ENCODE results near the gene MRPS18A.

The MRPS18A gene

GRCh38 chr6:43630980-43631619, 56.5 kb downstream of the MRPS18A start:
- Histone ChIP-seq H3K9me3 (ENCODE audit: control insufficient read depth, low read length) (no peaks in the 10 kb centered on the region), H3K4me3 (ENCODE audit: low read length) (no peak overlapping the region), H3K4me1 (ENCODE audit: control insufficient read depth, insufficient read depth, low read length) (peaks cover 29% of the 10 kb centered on the region), H3K9ac (ENCODE audit: low read length) (no peak overlapping the region), H3K36me3 (ENCODE audit: control insufficient read depth, insufficient read depth, low read length) (no peaks in the 10 kb centered on the region), H3K27me3 (ENCODE audit: control insufficient read depth, insufficient read depth, low read length) (no peaks in the 10 kb centered on the region)

- Histone ChIP-seq H3K4me1 (ENCODE audit: control insufficient read depth, insufficient read depth, low read length) (peaks cover 23% of the 10 kb centered on the region), H3K4me3 (ENCODE audit: low read length) (peak overlapping the region; percentile 89), H3K36me3 (ENCODE audit: control insufficient read depth, insufficient read depth, low read length) (peaks cover 10% of the 10 kb centered on the region), H3K9me3 (ENCODE audit: control insufficient read depth, low read length) (no peaks in the 10 kb centered on the region), H3K27me3 (ENCODE audit: control insufficient read depth, insufficient read depth, low read length) (no peaks in the 10 kb centered on the region), H3K9ac (ENCODE audit: low read length) (peak overlapping the region; percentile 91)
Measured at GRCh38 chr6:43629505-43630300, 57.9 kb downstream of the MRPS18A start.

DNA sequence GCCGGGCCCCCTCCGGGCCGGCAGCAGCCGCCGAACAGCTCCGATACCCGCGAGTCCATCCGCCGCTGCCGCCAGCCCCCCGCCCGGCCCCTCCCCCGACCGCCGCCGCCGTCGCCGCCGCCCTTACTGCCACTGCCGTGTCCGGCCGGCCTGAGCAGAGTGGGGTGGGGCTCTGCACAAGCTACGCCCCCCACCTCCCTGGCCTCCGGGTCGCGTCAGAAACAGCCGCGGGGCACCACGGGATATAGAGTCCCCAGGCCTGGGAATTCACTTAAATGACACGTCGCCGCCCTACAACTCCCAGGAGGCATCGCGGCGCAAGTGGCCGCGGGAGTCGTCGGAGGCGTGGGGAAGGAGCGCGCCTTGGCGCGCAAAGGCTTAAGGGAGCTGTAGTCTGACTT, 58.5 kb downstream of the MRPS18A start, which contains the start of gene GTPBP2:
Gene GTPBP2, minus strand, starts transcription at position 161 of the 401 bp plus-strand sequence. Its CDS starts 102 bp downstream, at position 59.
- Histone ChIP-seq H3K4me3 (ENCODE audit: low read length) (peak within 1 kb of the TSS; percentile 89), H3K27me3 (ENCODE audit: control insufficient read depth, insufficient read depth, low read length) (no peaks in the 10 kb centered on the region), H3K9me3 (ENCODE audit: control insufficient read depth, low read length) (no peaks in the 10 kb centered on the region), H3K36me3 (ENCODE audit: control insufficient read depth, insufficient read depth, low read length) (peaks cover 16% of the 10 kb centered on the region), H3K9ac (ENCODE audit: low read length) (peak within 1 kb of the TSS; percentile 93), H3K4me1 (ENCODE audit: control insufficient read depth, insufficient read depth, low read length) (peaks cover 23% of the 10 kb centered on the region)

DNA sequence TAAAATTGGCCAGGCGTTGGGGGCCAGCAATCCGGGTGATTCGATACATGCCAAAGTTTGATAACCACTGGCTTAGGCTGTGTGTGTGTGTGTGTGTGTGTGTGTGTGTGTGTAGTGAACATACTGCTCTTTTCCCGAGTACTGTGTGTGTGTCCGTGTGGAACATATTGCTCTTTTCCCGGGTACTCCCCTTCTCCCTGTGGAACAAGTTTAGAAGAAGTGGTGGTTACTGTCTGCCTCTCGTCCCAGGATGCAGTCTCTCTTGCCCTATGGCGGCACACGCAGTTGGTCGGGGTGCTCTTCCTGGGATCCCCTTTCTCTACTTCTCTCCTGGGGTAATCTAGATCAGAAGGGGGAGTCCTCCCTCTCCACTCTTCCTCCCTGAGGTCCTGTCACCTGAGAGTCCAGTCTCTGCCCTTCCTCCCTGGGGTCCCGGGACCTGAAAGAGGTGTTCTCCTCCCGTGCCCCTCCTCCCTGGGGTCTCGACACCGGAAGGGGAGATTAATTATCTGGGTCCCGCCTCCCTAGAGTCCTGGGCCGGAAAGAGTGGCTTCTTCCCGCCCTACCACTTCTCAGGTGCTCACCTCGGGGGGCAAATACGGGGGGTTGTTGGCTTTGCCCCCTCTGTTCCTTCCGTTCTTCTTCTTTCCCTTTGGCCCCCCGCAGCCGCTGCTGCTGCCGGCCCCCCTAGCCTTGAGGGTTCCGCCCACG, 59.0 kb downstream of the MRPS18A start:
- Histone ChIP-seq H3K4me1 (ENCODE audit: control insufficient read depth, insufficient read depth, low read length) (peaks cover 23% of the 10 kb centered on the region), H3K4me3 (ENCODE audit: low read length) (peak overlapping the region; percentile 57), H3K9ac (ENCODE audit: low read length) (peak overlapping the region; percentile 93), H3K9me3 (ENCODE audit: control insufficient read depth, low read length) (no peaks in the 10 kb centered on the region), H3K27me3 (ENCODE audit: control insufficient read depth, insufficient read depth, low read length) (no peaks in the 10 kb centered on the region), H3K36me3 (ENCODE audit: control insufficient read depth, insufficient read depth, low read length) (peaks cover 16% of the 10 kb centered on the region)

DNA sequence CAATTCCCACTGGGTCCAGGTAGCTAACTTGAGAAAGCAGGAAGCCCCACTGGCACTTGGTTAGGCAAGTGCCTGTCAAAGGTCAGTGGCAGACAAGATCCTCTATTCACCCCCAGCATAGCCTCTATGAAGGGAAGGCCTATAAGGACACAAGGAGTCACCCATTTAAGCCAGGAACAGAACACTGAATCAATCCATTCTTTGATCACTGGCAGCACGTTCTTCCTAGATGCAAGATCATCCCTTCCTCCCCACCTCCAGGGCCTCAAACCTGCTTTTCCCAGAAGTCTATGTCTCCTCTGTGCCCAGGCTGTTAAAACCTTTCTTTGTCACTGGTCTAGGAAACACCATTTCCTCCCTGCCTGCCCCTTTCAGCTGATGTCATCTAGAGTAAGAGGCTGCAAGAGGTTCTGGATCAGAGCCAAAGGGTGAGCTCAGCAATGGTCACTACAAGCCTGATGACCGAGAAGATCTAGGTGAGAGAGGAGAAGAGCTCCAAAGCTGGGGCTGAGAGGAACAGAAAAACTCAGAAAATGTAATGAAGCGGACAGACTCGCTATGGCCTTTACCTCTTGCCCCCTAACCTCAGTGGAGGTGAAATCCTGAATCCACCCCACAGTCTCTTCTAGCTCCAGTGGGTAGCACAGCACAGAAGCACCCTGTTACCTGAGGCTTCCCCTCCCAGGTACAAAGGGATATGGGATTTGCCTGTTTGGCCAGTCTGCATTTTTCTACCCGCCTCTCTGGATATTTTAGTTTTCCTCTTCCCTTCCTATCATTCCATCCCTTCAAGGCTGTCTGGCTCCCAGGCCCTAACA, 60.4 kb downstream of the MRPS18A start:
- H3K36me3 ChIP-seq (ENCODE audit: control insufficient read depth, insufficient read depth, low read length) = peaks cover 23% of the 10 kb centered on the region
- no peak overlapping the region for H3K4me3 ChIP-seq (ENCODE audit: low read length)
- peak overlapping the region; percentile 69 for H3K9ac ChIP-seq (ENCODE audit: low read length)

DNA sequence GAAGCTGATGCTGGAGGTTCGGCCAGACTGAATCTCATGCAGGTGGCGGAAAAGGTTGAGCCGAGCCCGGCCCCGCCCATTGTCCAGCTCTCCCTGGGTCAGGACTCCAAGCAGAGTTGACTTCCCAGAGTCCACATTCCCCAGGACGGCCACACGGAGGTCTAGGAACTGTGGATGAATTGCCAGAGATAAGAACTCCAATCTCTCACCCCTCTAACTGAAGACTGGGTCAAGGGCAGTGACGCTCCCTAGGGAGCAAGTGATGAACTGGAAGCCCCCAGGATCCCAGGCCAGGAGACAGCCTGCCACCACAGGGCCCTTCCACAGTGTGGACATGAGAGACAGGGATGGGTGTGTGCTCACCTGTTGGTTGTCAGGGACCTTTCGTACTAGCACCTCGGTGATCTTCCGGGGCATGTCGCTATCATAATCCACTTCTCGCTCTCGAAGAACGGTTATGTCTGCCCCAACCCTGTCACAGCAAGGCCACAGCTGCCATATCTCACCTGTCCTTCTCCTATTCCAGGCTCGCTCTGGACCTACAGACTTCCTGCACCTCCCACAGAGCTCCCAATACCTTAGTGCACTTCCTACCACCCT, 62.1 kb downstream of the MRPS18A start:
- H3K27me3 ChIP-seq (ENCODE audit: control insufficient read depth, insufficient read depth, low read length) = no peaks in the 10 kb centered on the region
- no peaks in the 10 kb centered on the region for H3K9me3 ChIP-seq (ENCODE audit: control insufficient read depth, low read length)
- H3K9ac ChIP-seq (ENCODE audit: low read length) = no peak overlapping the region
- H3K36me3 ChIP-seq (ENCODE audit: control insufficient read depth, insufficient read depth, low read length) = peaks cover 32% of the 10 kb centered on the region
- no peak overlapping the region for H3K4me3 ChIP-seq (ENCODE audit: low read length)
- peaks cover 16% of the 10 kb centered on the region for H3K4me1 ChIP-seq (ENCODE audit: control insufficient read depth, insufficient read depth, low read length)

More for the DNA sequence above, 60.4 kb downstream of the MRPS18A start:
- Histone ChIP-seq H3K9me3 (ENCODE audit: control insufficient read depth, low read length) (no peaks in the 10 kb centered on the region), H3K4me1 (ENCODE audit: control insufficient read depth, insufficient read depth, low read length) (peaks cover 20% of the 10 kb centered on the region), H3K27me3 (ENCODE audit: control insufficient read depth, insufficient read depth, low read length) (no peaks in the 10 kb centered on the region)

DNA sequence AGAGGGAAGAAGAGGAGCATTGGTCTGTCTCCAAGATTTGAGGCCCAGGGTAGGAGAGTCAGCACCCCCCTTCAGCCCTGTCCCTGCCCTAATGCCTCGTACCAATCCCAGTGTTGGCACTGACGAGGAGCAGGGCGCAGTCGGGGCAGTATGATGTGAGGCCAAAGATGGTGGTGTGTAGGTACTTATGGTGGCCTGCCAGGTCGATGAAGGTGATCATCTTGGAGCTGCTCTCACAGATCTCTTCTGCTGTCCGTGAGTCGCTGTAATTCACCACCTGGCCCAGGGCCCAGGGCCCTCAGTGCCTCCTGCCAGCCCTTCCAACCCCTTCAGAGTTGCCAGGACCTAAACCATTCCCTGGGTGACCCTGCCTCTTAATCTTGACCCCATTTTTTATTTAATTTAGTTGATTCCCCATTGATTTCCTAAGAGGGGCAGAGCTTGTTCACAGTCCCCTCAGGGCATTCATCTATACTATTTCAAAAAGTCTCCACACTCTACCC, 62.8 kb downstream of the MRPS18A start:
- no peak overlapping the region for H3K9ac ChIP-seq (ENCODE audit: low read length)
- peaks cover 32% of the 10 kb centered on the region for H3K36me3 ChIP-seq (ENCODE audit: control insufficient read depth, insufficient read depth, low read length)
- H3K4me1 ChIP-seq (ENCODE audit: control insufficient read depth, insufficient read depth, low read length) = peaks cover 16% of the 10 kb centered on the region
- no peak overlapping the region for H3K4me3 ChIP-seq (ENCODE audit: low read length)
- H3K9me3 ChIP-seq (ENCODE audit: control insufficient read depth, low read length) = no peaks in the 10 kb centered on the region
- H3K27me3 ChIP-seq (ENCODE audit: control insufficient read depth, insufficient read depth, low read length) = no peaks in the 10 kb centered on the region

DNA sequence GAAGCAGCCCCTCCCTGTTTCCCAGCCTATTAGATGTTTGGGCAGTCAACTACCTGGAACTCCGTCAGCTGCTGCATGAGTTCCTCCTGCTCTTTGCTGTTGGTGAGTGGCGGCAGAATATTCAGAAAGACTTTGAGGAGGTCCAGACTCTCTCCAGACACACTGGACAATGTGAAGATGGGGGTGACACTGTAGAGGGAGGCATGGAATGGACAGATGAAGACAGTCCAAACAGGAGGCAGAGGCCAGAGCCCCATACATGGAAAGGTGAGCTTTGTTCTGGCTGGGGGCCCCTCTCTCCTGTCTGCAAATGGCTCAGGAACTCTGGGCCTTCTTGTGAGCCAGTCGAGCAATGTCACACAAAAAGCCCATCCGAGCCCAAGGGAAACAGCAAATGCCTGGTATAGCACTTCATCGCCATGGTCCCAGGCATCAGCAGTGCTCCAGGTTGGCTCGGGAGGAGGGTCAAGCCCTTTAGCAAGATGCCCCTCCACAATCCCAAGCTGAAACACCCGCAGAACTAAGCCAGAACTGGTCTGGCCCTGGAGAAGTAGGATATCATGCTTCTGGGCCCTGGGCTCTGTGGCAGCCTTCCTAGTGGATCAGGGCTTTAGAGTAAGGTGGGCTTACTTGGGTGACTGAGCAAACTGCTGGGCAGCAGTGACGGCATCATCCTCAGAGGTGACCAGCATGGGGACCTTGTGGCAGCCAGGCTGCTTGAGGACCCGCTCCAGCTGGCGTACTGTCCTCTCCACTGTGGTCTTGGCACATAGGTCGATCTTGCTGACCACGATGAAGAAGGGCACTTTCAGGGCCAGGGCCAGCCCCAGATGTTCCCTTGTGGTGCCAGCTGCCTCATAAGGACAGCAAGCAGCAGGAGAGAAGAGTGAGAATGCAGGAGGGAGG, 63.5 kb downstream of the MRPS18A start:
- Histone ChIP-seq H3K9ac (ENCODE audit: low read length) (no peak overlapping the region), H3K4me1 (ENCODE audit: control insufficient read depth, insufficient read depth, low read length) (peaks cover 16% of the 10 kb centered on the region), H3K27me3 (ENCODE audit: control insufficient read depth, insufficient read depth, low read length) (no peaks in the 10 kb centered on the region), H3K4me3 (ENCODE audit: low read length) (no peak overlapping the region), H3K9me3 (ENCODE audit: control insufficient read depth, low read length) (no peaks in the 10 kb centered on the region), H3K36me3 (ENCODE audit: control insufficient read depth, insufficient read depth, low read length) (peaks cover 32% of the 10 kb centered on the region)

DNA sequence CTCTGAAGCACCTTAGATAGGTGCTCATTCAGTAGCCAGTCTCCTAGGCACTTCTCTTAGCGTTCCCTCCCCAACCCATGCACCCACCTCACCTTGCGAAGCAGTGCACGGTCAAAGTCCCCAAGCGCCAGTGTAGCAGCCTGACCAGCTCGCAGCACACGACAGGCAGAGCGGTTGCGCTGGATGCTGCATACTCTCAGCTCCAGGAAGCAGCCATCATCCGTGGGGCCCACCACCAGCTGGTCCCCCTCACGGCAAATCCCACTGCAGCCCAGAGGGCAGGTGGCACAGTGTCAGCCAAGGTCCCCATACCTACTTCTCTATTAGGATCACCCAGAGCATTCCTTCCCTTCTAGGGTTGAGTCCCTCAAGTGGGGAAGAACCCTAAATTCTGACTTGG, 65.0 kb downstream of the MRPS18A start:
- Histone ChIP-seq H3K9ac (ENCODE audit: low read length) (no peak overlapping the region), H3K4me1 (ENCODE audit: control insufficient read depth, insufficient read depth, low read length) (peaks cover 10% of the 10 kb centered on the region), H3K9me3 (ENCODE audit: control insufficient read depth, low read length) (no peaks in the 10 kb centered on the region), H3K36me3 (ENCODE audit: control insufficient read depth, insufficient read depth, low read length) (peaks cover 32% of the 10 kb centered on the region), H3K4me3 (ENCODE audit: low read length) (no peak overlapping the region), H3K27me3 (ENCODE audit: control insufficient read depth, insufficient read depth, low read length) (no peaks in the 10 kb centered on the region)

DNA sequence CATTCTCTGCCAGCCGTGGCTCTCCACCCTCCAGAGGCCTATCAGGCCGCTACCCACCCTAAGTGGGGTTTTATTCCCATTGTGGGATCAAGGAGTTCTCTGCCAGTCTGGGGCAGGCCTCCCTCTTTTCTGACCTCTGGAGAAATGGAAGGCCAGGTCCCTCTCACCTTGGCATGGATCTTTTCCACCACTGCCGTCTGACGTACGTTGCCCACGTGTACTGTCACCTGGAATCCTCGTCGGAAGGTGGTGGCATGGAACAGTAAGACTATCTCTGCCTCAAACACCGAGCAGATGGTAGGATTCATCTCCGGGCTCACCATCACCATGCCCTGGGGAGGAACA, 65.8 kb downstream of the MRPS18A start:
- H3K9ac ChIP-seq (ENCODE audit: low read length) = no peak overlapping the region
- no peaks in the 10 kb centered on the region for H3K9me3 ChIP-seq (ENCODE audit: control insufficient read depth, low read length)
- no peak overlapping the region for H3K4me3 ChIP-seq (ENCODE audit: low read length)
- H3K4me1 ChIP-seq (ENCODE audit: control insufficient read depth, insufficient read depth, low read length) = peaks cover 3% of the 10 kb centered on the region
- H3K27me3 ChIP-seq (ENCODE audit: control insufficient read depth, insufficient read depth, low read length) = no peaks in the 10 kb centered on the region
- H3K36me3 ChIP-seq (ENCODE audit: control insufficient read depth, insufficient read depth, low read length) = peaks cover 32% of the 10 kb centered on the region
